H9 (cell line): ENCODE measurements around the gene RUNX2. TPM values are rescaled to one million over a fixed set of nuclear protein-coding genes. Genes with fewer than 3 reads are reported as not detected.

ENCODE experiments used
- DNase-seq: peaks from one replicate; pipeline ENCODE4 v3.0.0-alpha.2; 2017
- H2AFZ ChIP-seq: one replicate; pipeline ENCODE4 v1.6.1; 2013; ENCODE audit warnings: mild to moderate bottlenecking, low read length, control low read depth, moderate library complexity
- H2AK5ac ChIP-seq: 2 replicates; pipeline ENCODE4 v1.6.1; 2013; ENCODE audit warnings: low read length, control low read depth, mixed read lengths; ENCODE audit not compliant: insufficient read length
- H2BK120ac ChIP-seq: one replicate; pipeline ENCODE4 v1.6.1; 2013; ENCODE audit warnings: low read depth, mild to moderate bottlenecking, low read length, control low read depth, inconsistent platforms; ENCODE audit not compliant: poor library complexity, severe bottlenecking
- H2BK12ac ChIP-seq: 2 replicates; pipeline ENCODE4 v1.6.1; 2013; ENCODE audit warnings: low read length, control low read depth, mixed read lengths, low read depth; ENCODE audit not compliant: insufficient read length
- H2BK15ac ChIP-seq: 2 replicates; pipeline ENCODE4 v1.6.1; 2013; ENCODE audit warnings: low read depth, low read length, control low read depth
- H2BK20ac ChIP-seq: one replicate; pipeline ENCODE4 v1.6.1; 2013; ENCODE audit warnings: low read depth, mild to moderate bottlenecking, low read length, control low read depth, inconsistent platforms; ENCODE audit not compliant: poor library complexity, severe bottlenecking
- H2BK5ac ChIP-seq: 2 replicates; pipeline ENCODE4 v1.6.1; 2013; ENCODE audit warnings: low read length, control low read depth, mixed read lengths; ENCODE audit not compliant: insufficient read length
- H3K14ac ChIP-seq: 2 replicates; pipeline ENCODE4 v1.6.1; 2013; ENCODE audit warnings: low read length, control low read depth; ENCODE audit not compliant: insufficient read depth
- H3K18ac ChIP-seq: 2 replicates; pipeline ENCODE4 v1.6.1; 2013; ENCODE audit warnings: low read depth, mild to moderate bottlenecking, mixed read lengths, low read length, control low read depth; ENCODE audit not compliant: insufficient read length
- H3K23ac ChIP-seq: 2 replicates; pipeline ENCODE4 v1.6.1; 2013; ENCODE audit warnings: low read length, control low read depth, mixed read lengths, low read depth; ENCODE audit not compliant: insufficient read length
- H3K23me2 ChIP-seq: 2 replicates; pipeline ENCODE4 v1.6.1; 2013; ENCODE audit warnings: low read depth, mild to moderate bottlenecking, mixed read lengths, low read length, control low read depth; ENCODE audit not compliant: insufficient read length, poor library complexity, severe bottlenecking
- H3K27ac ChIP-seq: 2 replicates; pipeline ENCODE4 v1.5.1; 2013; ENCODE audit warnings: low read length, control low read depth, mixed read lengths, low read depth; ENCODE audit not compliant: insufficient read length
- H3K27me3 ChIP-seq: 2 replicates; pipeline ENCODE4 v1.6.1; 2013; ENCODE audit warnings: low read length, control low read depth, inconsistent platforms; ENCODE audit not compliant: insufficient read depth
- H3K4ac ChIP-seq: 2 replicates; pipeline ENCODE4 v1.6.1; 2013; ENCODE audit warnings: low read depth, mild to moderate bottlenecking, control low read depth, inconsistent platforms, low read length, moderate library complexity
- H3K4me1 ChIP-seq: 2 replicates; pipeline ENCODE4 v1.6.1; 2013; ENCODE audit warnings: low read length, control low read depth, inconsistent platforms; ENCODE audit not compliant: insufficient read depth
- H3K4me2 ChIP-seq: 2 replicates; pipeline ENCODE4 v1.6.1; 2013; ENCODE audit warnings: low read length, control low read depth, mixed read lengths; ENCODE audit not compliant: insufficient read length, insufficient read depth
- H3K56ac ChIP-seq: 2 replicates; pipeline ENCODE4 v1.6.1; 2013; ENCODE audit warnings: low read depth, mild to moderate bottlenecking, mixed read lengths, low read length, control low read depth; ENCODE audit not compliant: insufficient read length
- H3K79me1 ChIP-seq: 2 replicates; pipeline ENCODE4 v1.6.1; 2013; ENCODE audit warnings: low read depth, mild to moderate bottlenecking, moderate library complexity, low read length, control low read depth, inconsistent platforms; ENCODE audit not compliant: insufficient read depth, poor library complexity, severe bottlenecking
- H3K79me2 ChIP-seq: 2 replicates; pipeline ENCODE4 v1.6.1; 2013; ENCODE audit warnings: low read length, control low read depth, inconsistent platforms; ENCODE audit not compliant: insufficient read depth
- H3K9ac ChIP-seq: 2 replicates; pipeline ENCODE4 v1.6.1; 2013; ENCODE audit warnings: low read length, control low read depth, mixed read lengths; ENCODE audit not compliant: insufficient read length; ENCODE audit errors: extremely low read depth
- H3K9me3 ChIP-seq: one replicate; pipeline ENCODE4 v1.6.1; 2013; ENCODE audit warnings: low read depth, low read length, inconsistent platforms; ENCODE audit not compliant: control insufficient read depth
- H3T11ph ChIP-seq: one replicate; pipeline ENCODE4 v1.6.1; 2013; ENCODE audit warnings: mild to moderate bottlenecking, low read length, control low read depth, inconsistent platforms
- H4K20me1 ChIP-seq: one replicate; pipeline ENCODE4 v1.6.1; 2013; ENCODE audit not compliant: control insufficient read depth, insufficient read length, insufficient read depth
- H4K5ac ChIP-seq: 2 replicates; pipeline ENCODE4 v1.6.1; 2013; ENCODE audit warnings: low read depth, mild to moderate bottlenecking, mixed read lengths, low read length, control low read depth; ENCODE audit not compliant: insufficient read length
- H4K8ac ChIP-seq: replicated peaks from 2 replicates; pipeline ENCODE4 v1.6.1; 2013; ENCODE audit warnings: low read length, control low read depth, mixed read lengths, low read depth; ENCODE audit not compliant: insufficient read length
- H4K91ac ChIP-seq: 2 replicates; pipeline ENCODE4 v1.6.1; 2013; ENCODE audit warnings: low read depth, mild to moderate bottlenecking, moderate library complexity, mixed read lengths, low read length, control low read depth; ENCODE audit not compliant: insufficient read length
- H3K27ac Mint-ChIP-seq, 3 experiments: 2 replicates in 2 of 3; 3 replicates in 1 of 3; pipeline ENCODE4 v1.8.0; 2020 to 2021; ENCODE audit warnings: mixed read lengths in 3 of 3, mild to moderate bottlenecking in 1 of 3, moderate library complexity in 1 of 3
- H3K27me3 Mint-ChIP-seq: 2 replicates; pipeline ENCODE4 v1.8.0; 2021; ENCODE audit warnings: low read depth, mild to moderate bottlenecking, moderate library complexity, mixed read lengths
- H3K36me3 Mint-ChIP-seq, 3 experiments: 2 replicates in 2 of 3; 3 replicates in 1 of 3; pipeline ENCODE4 v1.8.0; 2020 to 2021; ENCODE audit warnings: low read depth in 3 of 3, mixed read lengths in 3 of 3; ENCODE audit not compliant: insufficient read depth in 1 of 3
- H3K4me1 Mint-ChIP-seq, 2 experiments: 2 replicates each; pipeline ENCODE4 v1.8.0; 2020; ENCODE audit warnings: mixed read lengths in 2 of 2
- H3K4me3 Mint-ChIP-seq, 2 experiments: 2 replicates in 1 of 2; 3 replicates in 1 of 2; pipeline ENCODE4 v1.8.0; 2020 to 2021; ENCODE audit warnings: mild to moderate bottlenecking in 2 of 2, mixed read lengths in 2 of 2, moderate library complexity in 1 of 2
- H3K9me3 Mint-ChIP-seq, 2 experiments: 2 replicates in 1 of 2; 3 replicates in 1 of 2; pipeline ENCODE4 v1.8.0; 2020; ENCODE audit warnings: mild to moderate bottlenecking in 2 of 2, mixed read lengths in 2 of 2, moderate library complexity in 1 of 2
- WGBS: extraction: QIAGEN DNeasy Blood & Tissue Kit; methylation state at CpG from one replicate; pipeline ENCODE4 v1.1.7; 2013; ENCODE audit warnings: missing lambda C conversion rate, low lambda C conversion rate, mixed read lengths; ENCODE audit not compliant: insufficient read length; ENCODE audit errors: extremely low coverage; 5-methylcytosine and 5-hydroxymethylcytosine counted together
- total RNA-seq: library from RNA; stranded (reverse); gene quantifications from 2 replicates; pipeline ENCODE4 v1.2.1, GENCODE V29; 2021
- TF ChIP-seq, protein P1 (sequence below): fragments of 200-600 bp; sonication (generic); conservative IDR thresholded peaks from 3 replicates; pipeline ENCODE4 v1.8.0; 2021; ENCODE audit warnings: antibody characterized with exemption, mild to moderate bottlenecking

Gene RUNX2
- total RNA-seq, 1 experiment from 2014 or later: 0.15 TPM

DNA sequence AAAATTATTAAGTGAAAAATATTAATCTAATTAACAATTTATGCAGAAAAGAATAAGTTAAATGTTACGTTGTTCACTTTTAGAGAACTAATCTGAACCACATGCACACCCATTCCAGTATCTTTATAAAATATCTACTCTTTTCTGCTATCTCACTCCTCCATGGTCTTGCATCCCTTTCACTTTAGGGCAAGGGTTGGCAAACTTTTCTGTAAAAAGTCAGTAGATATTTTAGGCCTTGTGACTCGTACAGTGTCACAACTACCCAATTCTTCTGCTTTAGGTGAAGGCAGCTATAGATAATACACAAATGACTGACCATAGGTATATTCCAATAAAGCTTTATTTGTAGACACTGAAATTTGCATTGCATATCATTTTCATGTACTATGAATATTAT lies 89.3 kb downstream of the RUNX2 start:
- Histone ChIP-seq H4K8ac (no peak overlapping the region), H3K9me3 (no peaks in the 10 kb centered on the region), H2BK15ac (no peak overlapping the region), H2BK120ac (no peak overlapping the region), H3K4me2 (no peak overlapping the region), H4K91ac (no peak overlapping the region), H2AK5ac (no peak overlapping the region), H3K23me2 (peaks cover 21% of the 10 kb centered on the region), H3K9ac (no peak overlapping the region), H3K56ac (no peak overlapping the region), H3K27ac (no peak overlapping the region), H3K14ac (no peak overlapping the region), H2BK20ac (no peak overlapping the region), H3K23ac (no peak overlapping the region), H3K27me3 (peaks cover 23% of the 10 kb centered on the region; the same call in 1 of the 2 replicates), H3K4ac (no peak overlapping the region), H3K79me1 (no peaks in the 10 kb centered on the region), H4K20me1 (no peaks in the 10 kb centered on the region), H3K79me2 (no peaks in the 10 kb centered on the region), H4K5ac (no peak overlapping the region), H2AFZ (no peak overlapping the region), H3K4me1 (no peaks in the 10 kb centered on the region), H3K18ac (no peak overlapping the region), H3T11ph (no peak overlapping the region), H2BK12ac (no peak overlapping the region), H2BK5ac (no peak overlapping the region)
- Mint-ChIP-seq H3K27me3 (peaks cover 65% of the 10 kb centered on the region), H3K4me3 (no peak overlapping the region), H3K9me3 (no peaks in the 10 kb centered on the region; a peak in 1 of 5 replicates), H3K27ac (no peak overlapping the region), H3K36me3 (no peaks in the 10 kb centered on the region), H3K4me1 (peaks cover 23 to 24% of the 10 kb centered on the region in 2 experiments)
- TF ChIP-seq, protein P1, sequence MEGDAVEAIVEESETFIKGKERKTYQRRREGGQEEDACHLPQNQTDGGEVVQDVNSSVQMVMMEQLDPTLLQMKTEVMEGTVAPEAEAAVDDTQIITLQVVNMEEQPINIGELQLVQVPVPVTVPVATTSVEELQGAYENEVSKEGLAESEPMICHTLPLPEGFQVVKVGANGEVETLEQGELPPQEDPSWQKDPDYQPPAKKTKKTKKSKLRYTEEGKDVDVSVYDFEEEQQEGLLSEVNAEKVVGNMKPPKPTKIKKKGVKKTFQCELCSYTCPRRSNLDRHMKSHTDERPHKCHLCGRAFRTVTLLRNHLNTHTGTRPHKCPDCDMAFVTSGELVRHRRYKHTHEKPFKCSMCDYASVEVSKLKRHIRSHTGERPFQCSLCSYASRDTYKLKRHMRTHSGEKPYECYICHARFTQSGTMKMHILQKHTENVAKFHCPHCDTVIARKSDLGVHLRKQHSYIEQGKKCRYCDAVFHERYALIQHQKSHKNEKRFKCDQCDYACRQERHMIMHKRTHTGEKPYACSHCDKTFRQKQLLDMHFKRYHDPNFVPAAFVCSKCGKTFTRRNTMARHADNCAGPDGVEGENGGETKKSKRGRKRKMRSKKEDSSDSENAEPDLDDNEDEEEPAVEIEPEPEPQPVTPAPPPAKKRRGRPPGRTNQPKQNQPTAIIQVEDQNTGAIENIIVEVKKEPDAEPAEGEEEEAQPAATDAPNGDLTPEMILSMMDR: no peak
- WGBS: no CpG with 5 or more reads among the region's 2 CpGs
- no peak for DNase-seq
